Endometrial microvascular endothelial cells (primary cell): ENCODE data around the gene SCYGR6. TPM values are rescaled to one million over a fixed set of nuclear protein-coding genes. Genes with fewer than 3 reads are reported as not detected.

Experiments used
- in situ Hi-C: cut with HindIII; loops from 2 replicates; pipeline ENCODE4 v1.10.0; 2017; ENCODE audit warnings: low sequenced_read_pairs, low pct_unique_long_range_greater_than_20kb; ENCODE audit errors: inconsistent ontology term
- total RNA-seq: library from RNA; depleted of rRNA; stranded (reverse); fragments of >200 nt; gene quantifications from one replicate; pipeline ENCODE4 v1.2.3, GENCODE V29; 2015; ENCODE audit errors: inconsistent ontology term

Gene SCYGR6
- total RNA-seq, 1 donor from 2014 or later: not detected

- in situ Hi-C loops: no loop called here
Measured at GRCh38 chr2:227717687-227718567, 6.6 kb downstream of the SCYGR6 start, which contains the start of gene SLC19A3. TSS of gene SLC19A3 (minus strand) at chr2:227718028. CDS start at chr2:227702318, 15,710 bp downstream.

- in situ Hi-C loops: no loop called here
Measured at GRCh38 chr2:227716501-227716900, 8.1 kb downstream of the SCYGR6 start.

GRCh38 chr2:227713291-227713690, 11.3 kb downstream of the SCYGR6 start:
- in situ Hi-C loops: no loop called here

GRCh38 chr2:227710986-227711385, 13.6 kb downstream of the SCYGR6 start:
- in situ Hi-C loops: no loop called here

GRCh38 chr2:227707390-227707789, 17.2 kb downstream of the SCYGR6 start:
- in situ Hi-C loops: no loop called here

GRCh38 chr2:227706859-227707258, 17.7 kb downstream of the SCYGR6 start:
- in situ Hi-C loops: no loop called here

GRCh38 chr2:227703961-227704360, 20.6 kb downstream of the SCYGR6 start:
- in situ Hi-C loops: no loop called here

GRCh38 chr2:227703280-227703732, 21.3 kb downstream of the SCYGR6 start:
- in situ Hi-C loops: no loop called here

GRCh38 chr2:227701556-227701955, 23.0 kb downstream of the SCYGR6 start:
- in situ Hi-C loops: no loop called here

- in situ Hi-C loops: no loop called here
Measured at GRCh38 chr2:227696990-227697679, 27.4 kb downstream of the SCYGR6 start.

- in situ Hi-C loops: no loop called here
Measured at GRCh38 chr2:227687189-227687588, 37.4 kb downstream of the SCYGR6 start.

- in situ Hi-C loops: no loop called here
Measured at GRCh38 chr2:227684258-227684657, 40.3 kb downstream of the SCYGR6 start.

GRCh38 chr2:227677928-227678327, 46.6 kb downstream of the SCYGR6 start:
- in situ Hi-C loops: no loop called here

- in situ Hi-C loops: no loop called here
Measured at GRCh38 chr2:227674485-227674884, 50.1 kb downstream of the SCYGR6 start.

Other genes starting within 250 kb of the SCYGR6 start
- not detected for gene SCYGR2, start 125.9 kb downstream of the SCYGR6 start, total RNA-seq
- gene SCYGR3, start 109.9 kb downstream of the SCYGR6 start, total RNA-seq: not detected
- not detected for gene SCYGR4, start 107.3 kb downstream of the SCYGR6 start, total RNA-seq
- not detected for gene SCYGR5, start 58.0 kb downstream of the SCYGR6 start, total RNA-seq
- not detected for gene SLC19A3, start 6.7 kb downstream of the SCYGR6 start, total RNA-seq
- gene SCYGR7, start 3.6 kb upstream of the SCYGR6 start, total RNA-seq: not detected
- gene SCYGR8, start 21.1 kb upstream of the SCYGR6 start, total RNA-seq: not detected
- gene CCL20, start 89.1 kb upstream of the SCYGR6 start, total RNA-seq: 2.5 TPM
- 7.0 TPM for gene DAW1, start 146.9 kb upstream of the SCYGR6 start, total RNA-seq